NCI-H1436 (cell line): ENCODE measurements around the gene CCDC158.
"Not testable (repeated sequence)": the region's sequence is repeated elsewhere in the genome, so short reads cannot be mapped to it uniquely, and the experiment has no call there.

Source experiments
- DNase-seq: peaks from one replicate; lab custom pipeline; 2025; lab: John Stamatoyannopoulos, UW

Gene CCDC158

GRCh38 chr4:76373919-76374552 is 46.9 kb downstream of the CCDC158 start:
- DNase-seq: no peak

DNA sequence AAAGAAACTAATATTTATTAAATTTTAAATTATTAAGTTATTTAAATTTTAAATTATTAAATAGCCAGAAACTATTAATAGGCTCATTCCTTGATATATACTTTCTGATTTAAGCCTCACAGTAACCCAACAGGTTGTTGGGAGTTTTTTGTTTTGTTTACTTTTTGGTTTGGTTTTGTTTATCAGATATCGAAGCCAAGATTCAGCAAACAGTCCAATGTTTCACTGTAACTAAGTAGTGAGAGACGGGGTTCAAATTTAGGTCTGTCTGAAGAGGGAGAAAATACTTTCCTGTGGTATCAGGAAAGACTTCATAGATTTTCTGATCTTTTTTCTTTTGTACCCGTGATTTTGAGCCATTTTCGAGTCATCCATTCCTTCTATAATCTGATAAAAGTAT is 54.2 kb downstream of the CCDC158 start:
- DNase-seq: no peak

DNA sequence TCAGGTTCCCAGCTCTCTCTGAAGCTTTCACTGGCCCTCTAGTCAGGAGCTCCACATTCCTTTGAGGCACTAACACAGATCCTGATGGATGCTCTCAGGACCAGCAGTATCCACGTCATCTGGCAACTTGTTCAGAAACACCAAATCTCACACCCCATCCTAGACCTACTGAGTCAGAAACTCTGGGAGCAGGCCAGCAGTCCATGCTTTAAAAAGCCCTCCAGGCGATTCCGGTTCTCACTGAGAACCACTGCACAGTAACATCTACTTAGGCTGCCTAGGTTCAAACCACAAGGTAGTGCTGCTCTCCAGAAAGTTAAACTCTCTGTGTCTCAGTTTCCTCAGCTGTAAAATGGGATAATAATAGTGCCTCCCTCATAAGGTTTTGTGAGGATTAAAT is 55.3 kb downstream of the CCDC158 start:
- DNase-seq: no peak

- DNase-seq: no peak
Observed at GRCh38 chr4:76364763-76365162, 56.2 kb downstream of the CCDC158 start.

DNA sequence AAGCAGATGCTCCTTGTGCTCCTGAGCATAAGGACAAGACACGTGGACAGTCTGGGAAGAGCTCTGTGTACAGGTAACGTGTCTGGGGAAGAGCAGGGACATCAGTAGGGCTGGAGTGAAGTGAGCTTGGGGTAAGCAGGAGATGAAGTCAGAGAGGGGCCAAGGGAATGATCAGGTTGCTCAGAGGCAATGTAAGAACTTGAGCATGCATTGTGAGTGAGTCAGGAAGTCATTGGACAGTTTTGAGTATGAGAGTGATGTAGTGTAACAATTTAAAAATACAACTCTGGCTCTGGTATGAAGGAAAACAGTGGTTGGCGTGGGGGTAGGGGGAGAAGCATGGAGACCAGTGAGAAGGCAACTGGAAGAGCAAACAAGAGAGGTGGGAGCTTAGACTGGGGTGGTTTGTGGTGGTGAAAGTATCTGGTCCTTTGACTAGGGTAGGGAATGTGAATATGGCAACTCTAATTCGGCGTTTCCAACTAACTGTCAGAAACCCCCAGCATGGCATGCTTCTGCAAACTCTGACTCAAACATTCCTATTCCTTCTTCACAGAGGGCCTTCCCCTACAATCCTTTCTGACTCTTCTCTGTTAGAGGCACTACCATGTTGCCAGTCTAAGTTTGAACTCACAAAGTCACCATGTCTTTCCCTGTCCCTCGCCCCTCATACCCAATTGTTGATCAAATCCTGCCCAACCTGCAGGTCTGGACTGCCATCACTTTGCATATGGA is 57.2 kb downstream of the CCDC158 start:
- DNase-seq: no peak

GRCh38 chr4:76361689-76362412 is 59.1 kb downstream of the CCDC158 start:
- DNase-seq: no peak

DNA sequence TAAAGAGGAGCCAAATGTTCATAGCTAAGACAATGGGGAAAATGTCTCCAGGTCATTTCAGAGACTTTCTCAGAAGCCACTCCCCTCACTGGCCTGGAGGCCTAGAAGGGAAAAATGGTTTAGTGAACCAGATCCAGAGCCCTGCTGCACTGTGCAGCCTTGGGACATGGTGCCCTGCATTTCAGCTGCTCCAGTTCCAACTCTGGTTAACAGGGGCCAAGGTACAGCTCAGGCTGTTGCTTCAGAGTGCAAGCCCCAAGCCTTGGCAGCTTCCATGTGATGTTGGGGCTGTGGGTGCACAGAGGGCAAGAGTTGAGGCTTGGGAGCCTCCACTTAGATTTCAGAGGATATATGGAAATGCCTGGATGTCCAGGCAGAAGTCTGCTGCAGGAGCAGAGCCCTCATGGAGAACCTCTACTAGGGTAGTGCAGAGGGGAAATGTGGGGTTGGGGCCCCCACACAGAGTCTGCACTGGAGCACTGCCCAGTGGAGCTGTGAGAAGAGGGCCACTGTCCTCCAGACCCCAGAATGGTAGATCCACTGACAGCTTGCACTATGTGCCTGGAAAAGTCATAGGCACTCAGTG is 61.0 kb downstream of the CCDC158 start:
- DNase-seq: not testable (repeated sequence)

- no peak for DNase-seq
Observed at GRCh38 chr4:76357981-76358380, 63.0 kb downstream of the CCDC158 start.

DNA sequence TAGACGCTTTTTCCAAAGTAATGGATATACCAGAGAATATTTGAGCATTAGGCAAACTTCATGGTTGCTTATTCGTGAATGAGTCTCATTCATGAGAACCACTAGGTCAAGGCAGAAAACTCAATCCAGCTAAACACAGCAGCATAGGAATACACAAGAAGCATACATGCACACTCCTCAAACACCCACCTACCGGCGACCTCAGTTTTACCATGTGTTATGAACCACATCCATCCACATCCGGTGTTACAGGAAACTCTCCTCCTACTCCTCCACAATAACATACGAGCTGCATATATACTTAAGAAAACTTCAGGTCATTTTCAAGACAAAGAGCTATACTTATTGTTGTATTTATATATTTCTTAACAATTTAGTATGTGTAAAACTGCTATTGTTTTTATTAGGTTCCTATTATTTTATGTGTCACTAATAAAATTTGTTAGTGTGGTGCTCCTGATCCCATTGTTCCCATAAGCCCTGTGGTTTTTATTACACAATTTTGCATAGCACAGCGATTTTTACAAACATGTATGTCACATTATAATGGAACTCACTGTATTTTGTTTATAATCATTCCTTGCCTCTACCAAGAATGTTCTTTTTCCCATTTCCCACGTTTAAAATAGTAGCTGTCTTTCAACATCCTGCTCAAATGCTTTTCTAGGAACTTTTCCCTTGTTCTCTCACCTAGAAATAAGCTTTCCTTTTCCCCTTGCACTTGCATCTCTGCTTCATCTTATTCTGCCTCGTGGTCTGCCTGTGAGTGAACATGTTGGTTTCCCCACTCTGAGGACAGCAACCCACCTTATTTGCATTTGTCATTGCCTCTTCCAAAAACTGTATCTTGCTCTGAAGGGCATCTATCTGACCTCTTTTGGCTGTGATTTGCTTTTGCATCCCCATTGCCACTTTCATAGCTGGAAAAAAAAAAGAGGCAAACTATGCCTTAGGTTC is 66.1 kb downstream of the CCDC158 start:
- DNase-seq: no peak

DNA sequence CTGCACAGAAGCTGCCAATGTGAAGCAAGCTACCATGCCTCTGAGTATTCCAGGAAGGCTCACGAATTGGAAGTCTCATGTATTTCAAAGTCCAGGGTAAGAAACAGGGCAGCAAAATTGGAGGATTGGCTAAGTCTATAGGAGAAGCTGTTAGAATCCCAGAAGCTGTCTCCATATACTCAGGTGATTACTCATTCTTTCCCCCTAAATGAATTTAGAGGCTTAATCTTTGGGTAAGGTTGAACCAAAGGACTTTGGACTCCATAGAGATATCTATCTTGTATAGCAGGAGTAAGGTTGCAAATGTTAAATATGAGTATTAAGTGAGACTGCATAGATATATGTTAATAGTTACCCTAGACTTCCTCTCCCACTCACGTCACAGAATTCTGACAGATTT is 78.1 kb downstream of the CCDC158 start:
- DNase-seq: no peak

DNA sequence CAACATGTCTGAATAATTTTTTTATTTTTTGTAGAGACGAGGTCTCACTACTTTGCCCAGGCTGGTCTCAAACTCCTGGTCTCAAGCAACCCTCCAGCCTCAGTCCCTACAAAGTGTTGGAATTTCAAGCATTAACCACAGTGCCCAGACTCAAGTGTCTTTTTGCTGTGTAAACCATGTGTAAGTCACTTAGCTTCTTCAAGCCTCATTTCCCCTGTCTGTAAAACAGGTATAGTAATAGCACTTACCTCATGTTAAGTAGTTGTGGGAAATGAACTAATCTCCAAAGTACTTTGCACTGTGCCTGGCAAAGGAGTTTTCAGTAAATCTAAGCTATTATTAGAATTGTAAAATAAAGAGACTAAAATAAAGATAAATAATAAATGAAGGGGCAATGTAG is 78.8 kb downstream of the CCDC158 start:
- no peak for DNase-seq

- no peak for DNase-seq
Observed at GRCh38 chr4:76341063-76341462, 79.9 kb downstream of the CCDC158 start.

- DNase-seq: no peak
Observed at GRCh38 chr4:76339364-76339763, 81.6 kb downstream of the CCDC158 start.

DNA sequence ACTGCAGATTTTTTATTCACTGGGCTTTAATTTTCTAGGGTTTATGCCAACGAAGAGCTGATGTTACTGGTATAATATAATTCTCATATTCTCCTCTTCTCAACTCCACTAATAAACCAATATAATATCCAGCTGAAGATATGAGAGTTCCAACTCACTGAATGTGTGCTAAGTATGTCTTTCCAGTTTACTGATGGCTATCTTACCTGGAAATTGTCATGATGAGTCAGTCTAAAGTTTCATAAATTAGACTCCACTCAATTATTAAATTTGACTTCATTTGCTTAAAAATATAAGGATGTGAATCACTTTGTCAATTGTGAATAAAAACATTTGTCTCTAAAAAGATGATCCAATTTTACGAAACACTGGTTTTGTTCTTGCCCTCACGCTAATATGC is 86.1 kb downstream of the CCDC158 start:
- no peak for DNase-seq

GRCh38 chr4:76326515-76326914 is 94.4 kb downstream of the CCDC158 start:
- no peak for DNase-seq

GRCh38 chr4:76325072-76325471 is 95.9 kb downstream of the CCDC158 start:
- DNase-seq: no peak

DNA sequence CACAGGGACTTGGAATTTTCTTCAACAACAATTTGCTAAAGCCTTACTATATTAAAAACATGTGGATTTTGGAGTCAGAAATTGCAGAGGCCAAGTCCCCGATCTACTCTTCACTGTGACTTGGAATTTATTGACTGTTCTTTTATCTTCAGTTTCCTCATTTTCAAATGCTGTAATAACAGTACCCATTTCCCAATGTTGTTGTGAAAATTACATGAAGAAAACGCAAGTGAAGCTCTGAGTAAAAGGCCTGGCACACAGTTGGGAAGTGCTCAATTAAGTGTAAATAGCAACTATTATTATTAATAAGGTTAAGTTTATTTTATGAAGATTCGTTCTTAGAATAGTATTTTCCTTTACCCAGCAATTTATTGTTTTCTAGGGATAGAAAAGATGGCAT is 98.7 kb downstream of the CCDC158 start:
- no peak for DNase-seq

GRCh38 chr4:76316131-76316530 is 104.8 kb downstream of the CCDC158 start:
- no peak for DNase-seq

DNA sequence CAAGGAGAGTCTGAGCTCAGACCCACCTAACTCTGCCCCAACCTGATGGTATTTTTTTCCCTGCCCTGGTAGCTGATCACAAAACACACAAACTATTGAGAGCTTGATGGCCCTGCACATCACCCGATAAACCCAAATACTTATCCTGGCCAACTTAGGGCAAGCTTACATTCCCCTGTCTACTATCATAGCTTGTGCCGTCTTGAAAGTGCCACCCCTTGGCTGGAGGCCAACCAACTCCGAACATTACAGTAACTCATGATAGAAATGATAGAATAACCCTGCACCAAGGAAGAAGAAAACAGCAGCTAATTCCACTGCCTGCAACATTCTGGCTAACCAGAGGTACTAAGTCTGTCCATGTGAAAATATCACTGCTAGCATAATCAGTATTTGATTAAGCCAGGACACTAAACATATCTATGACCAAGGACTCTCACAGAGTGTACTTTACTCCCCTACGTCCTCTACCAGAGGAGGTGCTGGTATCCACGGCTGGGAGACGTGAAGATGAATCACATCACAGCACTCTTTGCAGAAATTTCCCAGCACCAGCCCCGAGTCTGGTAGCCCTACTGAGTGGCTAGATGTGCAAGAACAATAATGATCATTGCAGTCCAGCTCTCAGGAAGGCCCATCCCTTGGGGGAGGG is 105.5 kb downstream of the CCDC158 start:
- DNase-seq: no peak

DNA sequence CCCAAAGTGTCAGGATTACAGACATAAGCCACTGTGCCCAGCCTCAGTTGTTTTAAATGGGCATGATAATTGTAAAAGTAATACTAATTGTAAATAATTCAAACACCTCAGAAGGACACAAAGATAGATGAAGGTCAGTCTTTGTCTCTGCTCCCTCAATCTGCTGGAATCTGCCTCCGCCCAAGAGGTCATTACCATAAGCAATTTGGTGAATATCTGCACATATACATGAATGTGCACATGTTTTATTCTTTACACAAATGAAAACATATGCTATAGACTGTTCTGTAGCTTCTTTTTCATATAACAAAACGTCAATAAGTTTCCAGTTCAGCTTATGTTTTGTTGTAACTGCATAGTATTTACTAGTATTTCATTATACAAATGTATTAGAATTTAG is 107.4 kb downstream of the CCDC158 start:
- no peak for DNase-seq

DNA sequence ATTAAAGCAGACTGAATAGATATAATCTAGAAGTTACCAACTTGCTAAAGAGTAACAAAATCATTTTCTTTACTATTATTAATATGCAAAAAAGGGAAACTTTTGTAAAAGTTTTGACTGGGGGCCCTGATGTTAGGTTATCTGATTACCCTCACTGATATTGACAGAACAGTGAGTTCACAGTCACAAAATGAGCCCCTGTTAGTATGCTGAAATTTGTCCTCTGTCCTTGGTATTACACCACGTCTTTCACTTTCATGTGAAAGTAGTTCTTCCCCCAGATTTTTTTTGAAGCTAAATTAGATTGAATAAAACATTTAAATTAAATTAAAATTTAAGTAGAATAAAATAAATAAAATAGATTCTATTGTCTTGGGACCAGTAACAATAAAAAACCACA is 108.5 kb downstream of the CCDC158 start:
- no peak for DNase-seq
